GM12865 (cell line): ENCODE results near the gene CSF1R.

Experiments used
- DNase-seq: peaks from one replicate; pipeline ENCODE4 v3.0.0; 2010; ENCODE audit warnings: low read depth
- H3K4me3 ChIP-seq: 2 replicates; pipeline ENCODE4 v1.5.1; 2011; ENCODE audit warnings: mild to moderate bottlenecking, low read depth, low read length, control low read depth
- CTCF ChIP-seq: IDR thresholded peaks from 2 replicates; pipeline ENCODE4 v1.5.1; 2011; ENCODE audit warnings: low read length, control low read depth, low read depth, inconsistent platforms; ENCODE audit not compliant: insufficient read depth; ENCODE audit errors: missing control alignments

CSF1R gene

GRCh38 chr5:150015415-150015814, 70.9 kb downstream of the CSF1R start:
- TF ChIP-seq CTCF, result no peak
- no peak for DNase-seq
- H3K4me3 ChIP-seq, result no peak overlapping the region

- no peak for TF ChIP-seq CTCF
- no peak overlapping the region for H3K4me3 ChIP-seq
- no peak for DNase-seq
These were observed 71.9 kb downstream of the CSF1R start for GRCh38 chr5:150014456-150014855.

DNA sequence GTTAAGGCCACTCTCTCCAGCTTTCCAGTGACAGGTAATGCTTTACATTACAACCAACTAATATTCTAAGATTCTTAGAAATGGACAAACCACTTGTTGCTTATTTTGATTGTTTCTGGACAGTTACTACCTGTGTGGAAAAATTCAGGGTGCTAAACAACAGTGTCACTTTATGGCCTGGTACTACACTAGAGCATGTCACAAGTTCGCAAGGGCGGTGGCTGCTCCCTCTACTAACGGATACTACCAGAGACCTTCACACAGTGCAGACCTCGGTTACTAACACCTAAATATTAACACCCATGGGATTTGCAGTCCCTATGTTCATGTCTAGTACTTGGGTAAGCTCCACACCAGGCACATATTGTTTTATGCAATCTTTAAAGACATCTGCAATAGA, 72.4 kb downstream of the CSF1R start:
- H3K4me3 ChIP-seq, result no peak overlapping the region
- no peak for TF ChIP-seq CTCF
- DNase-seq, result no peak

- DNase-seq, result no peak
- no peak for TF ChIP-seq CTCF
These were observed 76.5 kb downstream of the CSF1R start for GRCh38 chr5:150009671-150010387.

DNA sequence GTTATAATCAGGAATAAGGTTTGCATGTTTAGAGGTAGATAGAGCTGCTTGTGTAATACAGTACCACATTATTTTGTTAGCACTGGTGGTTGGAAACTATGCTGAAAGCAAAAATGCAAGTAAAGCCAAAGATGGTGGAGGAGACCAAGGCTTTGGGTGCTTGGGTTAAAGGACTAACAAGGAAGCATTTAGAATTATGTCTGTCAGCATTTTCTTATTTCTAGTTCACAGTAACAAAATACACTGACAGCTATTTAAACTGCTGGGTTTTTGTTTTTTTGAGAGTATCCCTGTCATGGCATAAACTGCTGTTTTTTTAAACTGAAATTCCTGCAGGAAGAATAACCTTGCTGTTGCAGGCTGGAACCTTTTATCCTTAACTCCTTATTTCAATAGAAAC, 79.3 kb downstream of the CSF1R start:
- no peak for TF ChIP-seq CTCF
- no peak for DNase-seq
- H3K4me3 ChIP-seq, result no peak overlapping the region

More at GRCh38 chr5:150009671-150010387, 76.5 kb downstream of the CSF1R start:
- no peak overlapping the region for H3K4me3 ChIP-seq

DNA sequence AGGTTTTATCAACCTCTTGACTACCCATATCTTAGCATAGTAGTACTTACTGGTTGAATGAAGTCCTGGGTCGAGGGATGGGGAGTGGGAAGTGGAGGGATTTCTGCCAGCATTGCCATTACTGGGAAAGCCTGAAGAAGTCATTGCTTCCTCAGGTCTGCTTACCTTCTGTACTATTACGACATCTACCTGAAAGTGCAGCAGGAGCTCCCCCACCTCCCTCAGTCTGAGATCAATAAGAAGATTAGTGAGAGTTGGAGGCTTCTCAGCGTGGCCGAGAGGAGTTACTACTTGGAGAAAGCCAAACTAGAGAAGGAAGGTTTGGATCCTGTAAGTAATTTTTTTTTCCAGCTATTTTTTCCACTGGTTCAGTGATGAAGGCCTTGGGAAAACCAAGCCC, 80.0 kb downstream of the CSF1R start:
- no peak for TF ChIP-seq CTCF
- H3K4me3 ChIP-seq, result no peak overlapping the region
- DNase-seq, result no peak
